HG03103 (cell line): ENCODE data around the gene STT3B.

Experiments used
- ATAC-seq: cut with Tn5 transposase; IDR thresholded peaks from one replicate; pipeline ENCODE4 v1.9.1; 2021; ENCODE audit warnings: low read depth; ENCODE audit not compliant: unreplicated experiment

STT3B gene

GRCh38 chr3:31680072-31680870 is 147.5 kb downstream of the STT3B start:
- no peak for ATAC-seq
